HepG2 (cell line): ENCODE measurements around the gene ZCCHC3. TPM values are rescaled to one million over a fixed set of nuclear protein-coding genes. Genes with fewer than 3 reads are reported as not detected.

ENCODE experiments used
- DBP ChIP-seq: sonication (generic); formaldehyde crosslinking; IDR thresholded peaks from 2 replicates; pipeline ENCODE4 v1.4.0; 2020; ENCODE audit warnings: missing genetic modification reagents; ENCODE audit errors: not compliant biosample characterization
- DPF2 ChIP-seq: sonication (generic); formaldehyde crosslinking; IDR thresholded peaks from 2 replicates; pipeline ENCODE4 v1.4.0; 2020; ENCODE audit warnings: mild to moderate bottlenecking, low read depth, missing genetic modification reagents, borderline replicate concordance
- ELF1 ChIP-seq: sonication (generic); formaldehyde crosslinking; IDR thresholded peaks from 2 replicates; pipeline ENCODE4 v1.4.0; 2020; ENCODE audit warnings: missing genetic modification reagents
- FIP1L1 ChIP-seq: fragments of 200-400 bp; formaldehyde crosslinking; IDR thresholded peaks from 2 replicates; pipeline ENCODE4 v1.6.1; 2018; ENCODE audit warnings: low read depth, mild to moderate bottlenecking, low read length, moderate library complexity, borderline replicate concordance; ENCODE audit not compliant: insufficient read depth
- HNF1A ChIP-seq, 2 experiments: sonication (generic) in 1 of 2; formaldehyde crosslinking in 1 of 2; IDR thresholded peaks; 2 replicates each; pipeline versions ENCODE4 v1.4.0 to v1.6.1; 2016 to 2020; ENCODE audit warnings: borderline replicate concordance in 1 of 2, low read depth in 1 of 2, mild to moderate bottlenecking in 1 of 2, missing genetic modification reagents in 1 of 2
- IKZF5 ChIP-seq: IDR thresholded peaks from 2 replicates; pipeline ENCODE4 v1.6.1; 2018; ENCODE audit warnings: missing genetic modification reagents, mild to moderate bottlenecking, missing compliant biosample characterization
- KDM5B ChIP-seq: sonication (generic); formaldehyde crosslinking; IDR thresholded peaks from 2 replicates; pipeline ENCODE4 v1.4.0; 2020; ENCODE audit warnings: missing genetic modification reagents, mild to moderate bottlenecking, borderline replicate concordance
- MED8 ChIP-seq: sonication (generic); formaldehyde crosslinking; IDR thresholded peaks from 2 replicates; pipeline ENCODE4 v1.8.1; 2023; ENCODE audit warnings: mild to moderate bottlenecking, missing genetic modification reagents; ENCODE audit not compliant: insufficient replicate concordance
- MTF2 ChIP-seq: sonication (generic); formaldehyde crosslinking; IDR thresholded peaks from 2 replicates; pipeline ENCODE4 v1.5.0; 2020; ENCODE audit warnings: missing genetic modification reagents, borderline replicate concordance
- PITX1 ChIP-seq: sonication (generic); formaldehyde crosslinking; IDR thresholded peaks from 2 replicates; pipeline ENCODE4 v1.5.1; 2020; ENCODE audit warnings: mild to moderate bottlenecking, missing genetic modification reagents
- SIX1 ChIP-seq: sonication (generic); formaldehyde crosslinking; IDR thresholded peaks from 2 replicates; pipeline ENCODE4 v1.4.0; 2020; ENCODE audit warnings: missing genetic modification reagents, borderline replicate concordance
- STAT5B ChIP-seq: sonication (generic); formaldehyde crosslinking; IDR thresholded peaks from 2 replicates; pipeline ENCODE4 v1.4.0; 2020; ENCODE audit warnings: missing genetic modification reagents
- ZKSCAN8 ChIP-seq: IDR thresholded peaks from 2 replicates; pipeline ENCODE4 v1.6.1; 2016; ENCODE audit warnings: borderline replicate concordance, missing genetic modification reagents, missing compliant biosample characterization
- ZNF362 ChIP-seq: sonication (generic); formaldehyde crosslinking; IDR thresholded peaks from 2 replicates; pipeline ENCODE4 v1.4.0; 2020; ENCODE audit warnings: missing genetic modification reagents, mild to moderate bottlenecking, borderline replicate concordance
- ZNF431 ChIP-seq: sonication (generic); formaldehyde crosslinking; IDR thresholded peaks from 2 replicates; pipeline ENCODE4 v1.9.0; 2022; ENCODE audit warnings: missing genetic modification reagents, low read depth, mild to moderate bottlenecking, borderline replicate concordance
- ZNF577 ChIP-seq: sonication (generic); formaldehyde crosslinking; IDR thresholded peaks from 2 replicates; pipeline ENCODE4 v1.4.0; 2020; ENCODE audit warnings: mild to moderate bottlenecking, low read depth, missing genetic modification reagents, borderline replicate concordance
- ZNF782 ChIP-seq: sonication (generic); formaldehyde crosslinking; IDR thresholded peaks from 2 replicates; pipeline ENCODE4 v1.4.0; 2020; ENCODE audit warnings: missing genetic modification reagents, mild to moderate bottlenecking, borderline replicate concordance
- ZNF878 ChIP-seq: sonication (generic); formaldehyde crosslinking; IDR thresholded peaks from 2 replicates; pipeline ENCODE4 v1.8.1; 2023; ENCODE audit warnings: mild to moderate bottlenecking, missing genetic modification reagents, moderate library complexity
- polyA plus RNA-seq, 8 experiments: library from polyadenylated mRNA; depleted of rRNA in 3 of 8; stranded (reverse) in 7 of 8; unstranded in 1 of 8; fragments of >200 nt; fragmentation: Illumina TruSeq in 4 of 8; extraction: Trizol in 4 of 8; gene quantifications; 2 replicates each; pipeline versions ENCODE4 v1.2.1 to v1.2.3, GENCODE V29; 2011 to 2016; ENCODE audit warnings: low read depth in 4 of 8, missing spikeins in 1 of 8, mixed read lengths in 1 of 8; ENCODE audit not compliant: insufficient read depth in 1 of 8
- total RNA-seq, 5 experiments: library from RNA; depleted of rRNA; stranded (reverse); fragments of >200 nt; fragmentation: Illumina TruSeq; extraction: Trizol; gene quantifications; 2 replicates each; pipeline ENCODE4 v1.2.3, GENCODE V29; 2016; ENCODE audit warnings: low read depth in 1 of 5

The ZCCHC3 gene
- total and polyA plus RNA-seq, 2 of the 13 experiments (the other 11 are each of a cell fraction or from before 2014, with no cell fraction given), result 46.6 to 63.0 TPM

GRCh38 chr20:324177-325044, 27.0 kb downstream of the ZCCHC3 start (continued):
- TF ChIP-seq STAT5B (CRISPR knock-in tag), result peak; percentile 66; the same call in 1 of the 2 replicates
- TF ChIP-seq MTF2 (CRISPR knock-in tag), result peak; percentile 98; the same call in 1 of the 2 replicates
- TF ChIP-seq HNF1A (IDR thresholded peaks at IDR 0.05; ENCODE audit: low read depth), result no peak
- TF ChIP-seq HNF1A (CRISPR knock-in tag; IDR thresholded peaks at IDR 0.05; ENCODE audit: borderline replicate concordance), result peak; percentile 93
- TF ChIP-seq DBP (CRISPR knock-in tag), result peak; percentile 98
- TF ChIP-seq ELF1 (CRISPR knock-in tag), result peak; percentile 56
- TF ChIP-seq FIP1L1, result peak; percentile 94; the same call in 1 of the 2 replicates
- peak; percentile 97 for TF ChIP-seq KDM5B (CRISPR knock-in tag)
- peak; percentile 90 for TF ChIP-seq IKZF5
- peak; percentile 41; the same call in 1 of the 2 replicates for TF ChIP-seq ZNF878
- peak; percentile 83 for TF ChIP-seq ZNF362 (CRISPR knock-in tag)
- peak; percentile 94 for TF ChIP-seq ZNF431 (CRISPR knock-in tag)
- peak; percentile 75 for TF ChIP-seq ZKSCAN8
- TF ChIP-seq SIX1, result no peak; the same call in 1 of the 2 replicates
- TF ChIP-seq MED8 (CRISPR knock-in tag), result peak; percentile 93
- TF ChIP-seq DPF2, result no peak
- peak; percentile 94; the same call in 1 of the 2 replicates for TF ChIP-seq ZNF782 (CRISPR knock-in tag)
- peak; percentile 84 for TF ChIP-seq PITX1 (CRISPR knock-in tag)
- no peak for TF ChIP-seq ZNF577 (CRISPR knock-in tag)
